CD4-positive, alpha-beta T cell (primary cell): ENCODE data around the gene ARHGEF4. TPM values are rescaled to one million over a fixed set of nuclear protein-coding genes. Genes with fewer than 3 reads are reported as not detected.

Source experiments
- ATAC-seq: fragments of 200-7000 bp; cut with Tn5 transposase; one replicate; pipeline ENCODE4 v1.10.0; 2022; ENCODE audit warnings: mild to moderate bottlenecking; ENCODE audit not compliant: poor library complexity
- CTCF ChIA-PET: fragments of 350-600 bp; sonication (Branson Sonifier 250); formaldehyde crosslinking; loops from one replicate; lab custom pipeline; 2021; ENCODE audit warnings: antibody characterized with exemption, inconsistent platforms; lab: Charles Lee
- POLR2A ChIA-PET: fragments of 350-600 bp; sonication (Branson Sonifier 250); formaldehyde crosslinking; loops from one replicate; lab custom pipeline; 2021; ENCODE audit warnings: antibody characterized with exemption, inconsistent platforms; lab: Charles Lee
- DNase-seq, 14 experiments: peaks; one replicate each; pipeline ENCODE4 v3.0.0-alpha.2; 2013 to 2020; ENCODE audit warnings: mixed read lengths in 2 of 14
- H3K27ac ChIP-seq, 2 donors: one replicate each; pipeline versions ENCODE4 v1.5.1 to v1.7.0; 2013; ENCODE audit warnings: low read length in 2 of 2, low read depth in 1 of 2, mild to moderate bottlenecking in 1 of 2
- H3K27me3 ChIP-seq, 2 experiments: 1 replicate in 1 of 2; 2 replicates in 1 of 2; pipeline versions ENCODE4 v1.6.1 to v1.7.0; 2013; ENCODE audit warnings: low read length in 2 of 2, control low read depth in 1 of 2, mild to moderate bottlenecking in 1 of 2, moderate library complexity in 1 of 2; ENCODE audit not compliant: insufficient read depth in 2 of 2, control insufficient read depth in 1 of 2
- H3K36me3 ChIP-seq: one replicate; pipeline ENCODE4 v1.6.1; 2013; ENCODE audit warnings: low read length, control low read depth; ENCODE audit not compliant: insufficient read depth
- H3K4me1 ChIP-seq: one replicate; pipeline ENCODE4 v1.6.1; 2013; ENCODE audit warnings: low read length, control low read depth; ENCODE audit not compliant: insufficient read depth
- H3K4me3 ChIP-seq: one replicate; pipeline ENCODE4 v1.5.1; 2013; ENCODE audit warnings: mild to moderate bottlenecking, low read length, moderate library complexity
- H3K9me3 ChIP-seq, 2 experiments: 1 replicate in 1 of 2; 2 replicates in 1 of 2; pipeline versions ENCODE4 v1.6.1 to v1.7.0; 2013; ENCODE audit warnings: low read length in 2 of 2, mild to moderate bottlenecking in 2 of 2, control low read depth in 1 of 2, moderate library complexity in 1 of 2; ENCODE audit not compliant: control insufficient read depth in 1 of 2, insufficient read depth in 1 of 2
- H3K27ac Mint-ChIP-seq: one replicate; pipeline ENCODE4 v1.8.0; 2020; ENCODE audit warnings: mixed read lengths
- H3K27me3 Mint-ChIP-seq: one replicate; pipeline ENCODE4 v1.8.0; 2021; ENCODE audit warnings: mixed read lengths
- H3K36me3 Mint-ChIP-seq: one replicate; pipeline ENCODE4 v1.8.0; 2021; ENCODE audit warnings: low read depth, mixed read lengths
- H3K4me1 Mint-ChIP-seq: one replicate; pipeline ENCODE4 v1.8.0; 2021; ENCODE audit warnings: low read depth, mixed read lengths
- H3K4me3 Mint-ChIP-seq: one replicate; pipeline ENCODE4 v1.8.0; 2020; ENCODE audit warnings: mild to moderate bottlenecking, mixed read lengths
- H3K9me3 Mint-ChIP-seq: one replicate; pipeline ENCODE4 v1.8.0; 2020; ENCODE audit warnings: mixed read lengths
- intact Hi-C, 2 experiments: fragments of 100-400 bp; cut with DNase I in 1 of 2; cut with micrococcal nuclease in 1 of 2; formaldehyde crosslinking; loops; one replicate each; pipeline versions ENCODE4 v1.15.1 to v1.9.0; 2023 to 2025; cut with DNase I, micrococcal nuclease
- total RNA-seq, 174 experiments: library from RNA in 2 of 174; stranded (reverse) in 2 of 174; gene quantifications; one replicate each; pipeline ENCODE4 v1.2.3 and lab custom pipeline; 2021 to 2026
- TF ChIP-seq, protein P1 (sequence below): fragments of 200-600 bp; IDR thresholded peaks from one replicate; pipeline ENCODE4 v1.8.0; 2022; ENCODE audit warnings: antibody characterized with exemption, mild to moderate bottlenecking

Gene ARHGEF4
- total RNA-seq, 2 experiments from 2014 or later: 3.6 to 4.1 TPM

DNA sequence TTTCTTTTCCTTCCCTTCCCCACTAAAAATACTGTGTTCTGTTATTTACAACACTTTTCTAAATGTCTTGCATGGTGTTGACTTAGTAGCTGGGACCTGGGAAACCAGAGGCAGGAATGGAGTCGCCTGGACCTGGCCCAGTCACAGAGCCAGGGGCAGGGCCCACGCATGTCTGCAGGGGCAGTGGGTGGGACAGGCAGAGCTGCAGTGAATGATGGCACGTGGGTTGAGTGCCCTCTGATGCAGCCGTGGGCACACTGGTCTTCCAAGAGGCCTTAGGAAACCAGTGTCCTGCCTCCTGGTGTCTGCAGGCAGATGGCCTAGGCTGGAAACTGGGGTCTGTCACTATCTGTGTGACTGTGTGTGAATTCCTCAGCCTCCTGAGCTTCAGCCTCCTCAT, 46.8 kb downstream of the ARHGEF4 start:
- peaks cover 13% of the 10 kb centered on the region for H3K27me3 Mint-ChIP-seq
- ATAC-seq: no peak
- no peaks in the 10 kb centered on the region for H3K36me3 Mint-ChIP-seq
- no peak overlapping the region for H3K27ac Mint-ChIP-seq
- intact Hi-C loops: no loop called here
- H3K9me3 Mint-ChIP-seq: no peaks in the 10 kb centered on the region
- no peaks in the 10 kb centered on the region for H3K4me1 ChIP-seq
- no peak overlapping the region for H3K4me3 Mint-ChIP-seq
- DNase-seq: no peak
- no peak overlapping the region for H3K27ac ChIP-seq
- CTCF ChIA-PET: interaction anchor here (1.3 kb wide), 1 partner anchor 8 kb away, joined by 3 read pairs; no protein-coding TSS in a partner anchor
- peaks cover 0 to 5% of the 10 kb centered on the region in 2 experiments for H3K9me3 ChIP-seq
- H3K27me3 ChIP-seq: no peaks in the 10 kb centered on the region
- H3K4me3 ChIP-seq: no peak overlapping the region
- POLR2A ChIA-PET: no interaction called here
- TF ChIP-seq, protein P1, sequence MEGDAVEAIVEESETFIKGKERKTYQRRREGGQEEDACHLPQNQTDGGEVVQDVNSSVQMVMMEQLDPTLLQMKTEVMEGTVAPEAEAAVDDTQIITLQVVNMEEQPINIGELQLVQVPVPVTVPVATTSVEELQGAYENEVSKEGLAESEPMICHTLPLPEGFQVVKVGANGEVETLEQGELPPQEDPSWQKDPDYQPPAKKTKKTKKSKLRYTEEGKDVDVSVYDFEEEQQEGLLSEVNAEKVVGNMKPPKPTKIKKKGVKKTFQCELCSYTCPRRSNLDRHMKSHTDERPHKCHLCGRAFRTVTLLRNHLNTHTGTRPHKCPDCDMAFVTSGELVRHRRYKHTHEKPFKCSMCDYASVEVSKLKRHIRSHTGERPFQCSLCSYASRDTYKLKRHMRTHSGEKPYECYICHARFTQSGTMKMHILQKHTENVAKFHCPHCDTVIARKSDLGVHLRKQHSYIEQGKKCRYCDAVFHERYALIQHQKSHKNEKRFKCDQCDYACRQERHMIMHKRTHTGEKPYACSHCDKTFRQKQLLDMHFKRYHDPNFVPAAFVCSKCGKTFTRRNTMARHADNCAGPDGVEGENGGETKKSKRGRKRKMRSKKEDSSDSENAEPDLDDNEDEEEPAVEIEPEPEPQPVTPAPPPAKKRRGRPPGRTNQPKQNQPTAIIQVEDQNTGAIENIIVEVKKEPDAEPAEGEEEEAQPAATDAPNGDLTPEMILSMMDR: no peak
- H3K36me3 ChIP-seq: no peaks in the 10 kb centered on the region
- H3K4me1 Mint-ChIP-seq: no peaks in the 10 kb centered on the region

DNA sequence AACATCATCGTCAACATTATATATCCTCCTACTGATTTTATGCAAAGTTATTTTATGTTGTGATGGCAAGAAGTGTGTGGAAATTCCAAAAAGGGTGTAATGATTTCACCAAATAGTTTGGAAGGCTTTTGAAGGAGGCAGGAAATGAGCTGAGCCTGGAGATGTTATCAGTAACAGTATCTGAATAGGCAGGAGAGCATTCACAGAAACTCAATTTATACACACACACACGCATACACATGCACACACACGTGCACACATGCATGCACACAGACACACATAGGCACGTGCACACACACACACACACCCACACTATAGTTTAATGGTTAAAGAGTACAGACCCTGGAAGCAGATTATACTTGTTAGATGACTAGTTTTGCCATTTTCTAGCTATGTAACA, 47.3 kb downstream of the ARHGEF4 start:
- TF ChIP-seq, protein P1: no peak
- H3K36me3 ChIP-seq: no peaks in the 10 kb centered on the region
- Mint-ChIP-seq H3K4me1 (no peaks in the 10 kb centered on the region), H3K36me3 (no peaks in the 10 kb centered on the region), H3K27ac (no peak overlapping the region), H3K27me3 (peaks cover 13% of the 10 kb centered on the region), H3K4me3 (no peak overlapping the region), H3K9me3 (no peaks in the 10 kb centered on the region)
- no peak for DNase-seq
- H3K9me3 ChIP-seq: peaks cover 0 to 5% of the 10 kb centered on the region in 2 experiments
- no peaks in the 10 kb centered on the region for H3K27me3 ChIP-seq
- no peak overlapping the region for H3K27ac ChIP-seq
- no peak overlapping the region for H3K4me3 ChIP-seq
- ATAC-seq: no peak
- no peaks in the 10 kb centered on the region for H3K4me1 ChIP-seq
- CTCF ChIA-PET: interaction anchor here (0.6 to 1.3 kb wide), 2 partner anchors 9 to 1114 kb away, joined by 3 to 4 read pairs; no protein-coding TSS in a partner anchor
- intact Hi-C loops: no loop called here
- POLR2A ChIA-PET: no interaction called here

DNA sequence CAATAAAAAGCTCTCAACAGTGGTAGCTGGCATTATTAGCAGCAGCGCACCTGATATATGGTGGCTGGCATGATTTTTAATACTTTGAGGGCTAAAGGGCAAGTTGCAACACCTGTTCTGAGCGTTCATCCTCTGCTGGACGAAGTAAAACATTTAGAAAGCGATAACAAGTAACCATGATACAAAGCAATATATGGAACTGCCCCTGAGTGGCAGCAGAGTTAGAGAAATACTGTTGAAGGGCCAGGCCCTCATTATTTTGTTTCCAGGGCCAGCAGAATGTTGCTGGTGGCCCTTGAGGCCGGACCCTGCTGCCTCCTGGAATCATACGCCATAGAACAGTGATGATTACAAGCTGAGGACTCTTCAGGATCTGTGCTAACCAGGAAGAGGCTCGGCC, 47.8 kb downstream of the ARHGEF4 start:
- Mint-ChIP-seq H3K27ac (no peak overlapping the region), H3K36me3 (no peaks in the 10 kb centered on the region), H3K4me1 (no peaks in the 10 kb centered on the region), H3K27me3 (peaks cover 13% of the 10 kb centered on the region), H3K9me3 (no peaks in the 10 kb centered on the region), H3K4me3 (no peak overlapping the region)
- POLR2A ChIA-PET: no interaction called here
- H3K27me3 ChIP-seq: no peaks in the 10 kb centered on the region
- CTCF ChIA-PET: interaction anchor here (0.6 to 1.3 kb wide), 2 partner anchors 9 to 1114 kb away, joined by 3 to 4 read pairs; no protein-coding TSS in a partner anchor
- H3K27ac ChIP-seq: no peak overlapping the region
- DNase-seq (no peak), ATAC-seq (no peak)
- H3K36me3 ChIP-seq: no peaks in the 10 kb centered on the region
- H3K4me3 ChIP-seq: no peak overlapping the region
- intact Hi-C loops: no loop called here
- TF ChIP-seq, protein P1: no peak
- peaks cover 0 to 5% of the 10 kb centered on the region in 2 experiments for H3K9me3 ChIP-seq
- H3K4me1 ChIP-seq: no peaks in the 10 kb centered on the region
